K562 (cell line): ENCODE data around the gene CBX3. TPM values are rescaled to one million over a fixed set of nuclear protein-coding genes. Genes with fewer than 3 reads are reported as not detected.

Experiments used
- CBX2 ChIP-seq: fragments of 200-600 bp; sonication (generic); IDR thresholded peaks from one replicate; pipeline ENCODE4 v1.6.1; 2012; ENCODE audit warnings: mild to moderate bottlenecking, low read length, inconsistent platforms; ENCODE audit not compliant: insufficient read depth, poor library complexity, severe bottlenecking
- CREBBP ChIP-seq: IDR thresholded peaks from one replicate; pipeline ENCODE4 v1.6.1; 2012; ENCODE audit warnings: low read depth, mild to moderate bottlenecking, control low read depth, inconsistent platforms, low read length
- HDAC3 ChIP-seq: fragments of 450-650 bp; IDR thresholded peaks from 2 replicates; pipeline ENCODE4 v1.6.1; 2018; ENCODE audit warnings: borderline replicate concordance, mild to moderate bottlenecking, moderate library complexity; ENCODE audit not compliant: partially characterized antibody
- HDAC8 ChIP-seq: fragments of 450-650 bp; IDR thresholded peaks from 2 replicates; pipeline ENCODE4 v1.6.1; 2016; ENCODE audit warnings: mild to moderate bottlenecking, missing genetic modification characterization, moderate library complexity, missing compliant biosample characterization
- MED1 ChIP-seq: sonication (generic); formaldehyde crosslinking; IDR thresholded peaks from 2 replicates; pipeline ENCODE4 v1.8.1; 2023; ENCODE audit warnings: missing genetic modification reagents, borderline replicate concordance
- NFE2 ChIP-seq: IDR thresholded peaks from 2 replicates; pipeline ENCODE4 v1.6.1; 2014; ENCODE audit warnings: antibody characterized with exemption, low read depth
- PTTG1 ChIP-seq: fragments of 450-650 bp; IDR thresholded peaks from 2 replicates; pipeline ENCODE4 v1.6.1; 2016; ENCODE audit warnings: low read depth, mild to moderate bottlenecking, missing genetic modification characterization, missing compliant biosample characterization
- SIN3B ChIP-seq: fragments of 450-650 bp; IDR thresholded peaks from 2 replicates; pipeline ENCODE4 v1.6.1; 2017; ENCODE audit warnings: low read depth, mild to moderate bottlenecking, moderate library complexity
- SMARCA5 ChIP-seq: fragments of 450-650 bp; IDR thresholded peaks from 2 replicates; pipeline ENCODE4 v1.6.1; 2016
- TBL1XR1 ChIP-seq, 2 experiments: IDR thresholded peaks; 2 replicates each; pipeline ENCODE4 v1.6.1; 2012; ENCODE audit warnings: improper control_type of control experiment in 2 of 2, low read length in 2 of 2, mild to moderate bottlenecking in 1 of 2
- TEAD4 ChIP-seq, 2 experiments: sonication (generic) in 1 of 2; formaldehyde crosslinking in 1 of 2; IDR thresholded peaks; 2 replicates each; pipeline versions ENCODE4 v1.6.1 to v1.8.0; 2012 to 2022; ENCODE audit warnings: borderline replicate concordance in 1 of 2, inconsistent platforms in 1 of 2, low read length in 1 of 2, mild to moderate bottlenecking in 1 of 2, missing genetic modification reagents in 1 of 2
- U2AF2 ChIP-seq: fragments of 200-400 bp; formaldehyde crosslinking; optimal IDR thresholded peaks from 2 replicates; pipeline ENCODE3; 2017; ENCODE audit warnings: low read depth, mild to moderate bottlenecking, low read length
- ZKSCAN3 ChIP-seq: fragments of 250-450 bp; sonication (Bioruptor Pico); IDR thresholded peaks from 2 replicates; pipeline ENCODE4 v1.4.0; 2020
- ZNF197 ChIP-seq: fragments of 200-800 bp; sonication (Bioruptor generic); IDR thresholded peaks from 2 replicates; pipeline ENCODE4 v1.6.1; 2016; ENCODE audit warnings: low read depth, missing genetic modification characterization, missing compliant biosample characterization
- ZNF354B ChIP-seq: fragments of 250-450 bp; sonication (Bioruptor Pico); IDR thresholded peaks from 2 replicates; pipeline ENCODE4 v1.4.0; 2020
- ZNF707 ChIP-seq: fragments of 250-450 bp; sonication (Bioruptor Pico); conservative IDR thresholded peaks from 2 replicates; pipeline ENCODE4 v1.8.0; 2022; ENCODE audit warnings: inconsistent platforms, mild to moderate bottlenecking, moderate library complexity
- ZNF778 ChIP-seq: fragments of 450-650 bp; formaldehyde crosslinking; IDR thresholded peaks from 2 replicates; pipeline ENCODE4 v1.4.0; 2020; ENCODE audit warnings: mild to moderate bottlenecking, moderate library complexity
- polyA plus RNA-seq, 8 experiments: library from polyadenylated mRNA; depleted of rRNA in 4 of 8; stranded (reverse) in 5 of 8; unstranded in 3 of 8; fragments of >200 nt; fragmentation: Nextera tagmentation in 2 of 8; fragmentation: Illumina TruSeq in 1 of 8; extraction: Ambion mirVana in 2 of 8; extraction: Trizol in 1 of 8; gene quantifications; 2 replicates each; pipeline versions ENCODE4 v1.2.1 to v1.2.3, GENCODE V29; 2011 to 2014; ENCODE audit warnings: inconsistent platforms in 1 of 8, missing spikeins in 1 of 8
- total RNA-seq, 7 experiments: library from RNA; depleted of rRNA in 6 of 7; stranded (reverse); fragments of >200 nt in 6 of 7; fragmentation: Illumina TruSeq in 2 of 7; extraction: Trizol in 2 of 7; gene quantifications; 2 replicates each; pipeline versions ENCODE4 v1.2.1 to v1.2.3, GENCODE V29; 2011 to 2021; ENCODE audit warnings: low replicate concordance in 1 of 7
- TF ChIP-seq, protein P1 (sequence below): fragments of 450-650 bp; IDR thresholded peaks from 2 replicates; pipeline ENCODE4 v1.6.1; 2014; ENCODE audit warnings: low read depth, mild to moderate bottlenecking, moderate library complexity, borderline replicate concordance
- TF ChIP-seq, protein P2 (sequence below): fragments of 250-450 bp; sonication (Bioruptor Pico); IDR thresholded peaks from 2 replicates; pipeline ENCODE4 v1.4.0; 2020; ENCODE audit warnings: mild to moderate bottlenecking
- TF ChIP-seq, protein P3 (sequence below): fragments of 250-450 bp; sonication (Bioruptor Pico); IDR thresholded peaks from 2 replicates; pipeline ENCODE4 v1.8.0; 2021; ENCODE audit warnings: moderate library complexity, mild to moderate bottlenecking, inconsistent platforms
- TF ChIP-seq, protein P4 (sequence below): fragments of 450-650 bp; formaldehyde crosslinking; IDR thresholded peaks from 2 replicates; pipeline ENCODE4 v1.4.0; 2020; ENCODE audit warnings: mild to moderate bottlenecking

The CBX3 gene
- total and polyA plus RNA-seq, 9 of the 15 experiments (the other 6 are each of a cell fraction or from before 2014, with no cell fraction given): 198 to 413 (median 328) TPM

DNA sequence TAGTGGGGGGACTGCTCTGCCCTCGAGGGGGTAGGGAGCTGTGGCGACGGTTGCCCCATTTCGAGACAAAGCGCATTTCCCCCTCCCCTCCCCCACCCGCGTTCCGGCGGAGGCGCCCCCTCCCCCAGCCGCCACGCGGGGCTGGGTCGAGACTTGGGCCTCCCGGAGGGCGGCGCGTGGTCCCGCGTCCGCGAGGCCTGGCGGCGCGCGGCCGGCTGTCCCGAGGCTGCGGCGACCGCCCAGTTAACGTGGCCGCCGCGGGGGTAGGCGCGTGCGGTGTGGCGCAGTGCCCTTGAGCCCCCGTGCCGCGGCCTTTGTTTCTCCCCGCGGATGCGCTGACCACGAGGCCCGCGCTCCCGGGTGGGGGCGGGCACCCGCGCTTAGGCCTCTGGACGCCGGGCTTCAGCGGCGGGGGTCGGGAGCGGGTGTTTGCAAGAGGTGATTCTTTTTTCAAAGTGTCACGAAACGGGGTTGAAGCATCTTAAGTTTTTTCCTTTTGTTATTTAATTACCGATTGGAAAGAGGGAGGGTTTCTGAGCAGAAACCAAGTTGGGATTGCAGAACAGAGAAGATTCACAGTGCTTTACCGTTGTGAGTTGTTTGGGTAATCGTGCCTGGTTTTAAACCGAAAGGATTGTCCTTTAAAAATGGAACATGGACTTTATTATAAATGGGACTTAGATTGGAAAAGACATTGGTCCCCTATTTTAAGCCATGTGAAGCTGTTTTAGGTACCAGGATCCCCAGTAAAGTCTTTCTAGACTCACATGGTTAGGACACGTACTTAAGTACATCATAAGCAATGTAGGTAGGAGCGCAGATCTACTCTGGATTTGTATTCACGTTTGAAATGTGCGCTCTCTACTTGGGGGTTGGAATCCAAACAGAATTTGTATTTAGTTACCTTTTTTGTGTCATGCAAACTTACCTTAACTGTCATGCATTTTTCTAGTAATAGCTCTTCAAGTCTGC, 760 bp downstream of the CBX3 start (continued):
- no peak for TF ChIP-seq SMARCA5
- peak; percentile 63 for TF ChIP-seq HDAC3
- TF ChIP-seq, protein P1, sequence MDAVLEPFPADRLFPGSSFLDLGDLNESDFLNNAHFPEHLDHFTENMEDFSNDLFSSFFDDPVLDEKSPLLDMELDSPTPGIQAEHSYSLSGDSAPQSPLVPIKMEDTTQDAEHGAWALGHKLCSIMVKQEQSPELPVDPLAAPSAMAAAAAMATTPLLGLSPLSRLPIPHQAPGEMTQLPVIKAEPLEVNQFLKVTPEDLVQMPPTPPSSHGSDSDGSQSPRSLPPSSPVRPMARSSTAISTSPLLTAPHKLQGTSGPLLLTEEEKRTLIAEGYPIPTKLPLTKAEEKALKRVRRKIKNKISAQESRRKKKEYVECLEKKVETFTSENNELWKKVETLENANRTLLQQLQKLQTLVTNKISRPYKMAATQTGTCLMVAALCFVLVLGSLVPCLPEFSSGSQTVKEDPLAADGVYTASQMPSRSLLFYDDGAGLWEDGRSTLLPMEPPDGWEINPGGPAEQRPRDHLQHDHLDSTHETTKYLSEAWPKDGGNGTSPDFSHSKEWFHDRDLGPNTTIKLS: no peak
- TF ChIP-seq, protein P2, sequence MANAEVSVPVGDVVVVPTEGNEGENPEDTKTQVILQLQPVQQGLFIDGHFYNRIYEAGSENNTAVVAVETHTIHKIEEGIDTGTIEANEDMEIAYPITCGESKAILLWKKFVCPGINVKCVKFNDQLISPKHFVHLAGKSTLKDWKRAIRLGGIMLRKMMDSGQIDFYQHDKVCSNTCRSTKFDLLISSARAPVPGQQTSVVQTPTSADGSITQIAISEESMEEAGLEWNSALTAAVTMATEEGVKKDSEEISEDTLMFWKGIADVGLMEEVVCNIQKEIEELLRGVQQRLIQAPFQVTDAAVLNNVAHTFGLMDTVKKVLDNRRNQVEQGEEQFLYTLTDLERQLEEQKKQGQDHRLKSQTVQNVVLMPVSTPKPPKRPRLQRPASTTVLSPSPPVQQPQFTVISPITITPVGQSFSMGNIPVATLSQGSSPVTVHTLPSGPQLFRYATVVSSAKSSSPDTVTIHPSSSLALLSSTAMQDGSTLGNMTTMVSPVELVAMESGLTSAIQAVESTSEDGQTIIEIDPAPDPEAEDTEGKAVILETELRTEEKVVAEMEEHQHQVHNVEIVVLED (CRISPR knock-in tag): 0 out of 2 replicates have a peak, but pooled peaks have one; percentile 19
- no peak for TF ChIP-seq ZNF778 (CRISPR knock-in tag)
- TF ChIP-seq ZNF354B: no peak
- TF ChIP-seq, protein P3, sequence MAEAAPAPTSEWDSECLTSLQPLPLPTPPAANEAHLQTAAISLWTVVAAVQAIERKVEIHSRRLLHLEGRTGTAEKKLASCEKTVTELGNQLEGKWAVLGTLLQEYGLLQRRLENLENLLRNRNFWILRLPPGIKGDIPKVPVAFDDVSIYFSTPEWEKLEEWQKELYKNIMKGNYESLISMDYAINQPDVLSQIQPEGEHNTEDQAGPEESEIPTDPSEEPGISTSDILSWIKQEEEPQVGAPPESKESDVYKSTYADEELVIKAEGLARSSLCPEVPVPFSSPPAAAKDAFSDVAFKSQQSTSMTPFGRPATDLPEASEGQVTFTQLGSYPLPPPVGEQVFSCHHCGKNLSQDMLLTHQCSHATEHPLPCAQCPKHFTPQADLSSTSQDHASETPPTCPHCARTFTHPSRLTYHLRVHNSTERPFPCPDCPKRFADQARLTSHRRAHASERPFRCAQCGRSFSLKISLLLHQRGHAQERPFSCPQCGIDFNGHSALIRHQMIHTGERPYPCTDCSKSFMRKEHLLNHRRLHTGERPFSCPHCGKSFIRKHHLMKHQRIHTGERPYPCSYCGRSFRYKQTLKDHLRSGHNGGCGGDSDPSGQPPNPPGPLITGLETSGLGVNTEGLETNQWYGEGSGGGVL (CRISPR knock-in tag): no peak
- no peak for TF ChIP-seq ZKSCAN3
- TF ChIP-seq, protein P4, sequence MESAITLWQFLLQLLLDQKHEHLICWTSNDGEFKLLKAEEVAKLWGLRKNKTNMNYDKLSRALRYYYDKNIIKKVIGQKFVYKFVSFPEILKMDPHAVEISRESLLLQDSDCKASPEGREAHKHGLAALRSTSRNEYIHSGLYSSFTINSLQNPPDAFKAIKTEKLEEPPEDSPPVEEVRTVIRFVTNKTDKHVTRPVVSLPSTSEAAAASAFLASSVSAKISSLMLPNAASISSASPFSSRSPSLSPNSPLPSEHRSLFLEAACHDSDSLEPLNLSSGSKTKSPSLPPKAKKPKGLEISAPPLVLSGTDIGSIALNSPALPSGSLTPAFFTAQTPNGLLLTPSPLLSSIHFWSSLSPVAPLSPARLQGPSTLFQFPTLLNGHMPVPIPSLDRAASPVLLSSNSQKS (CRISPR knock-in tag): no peak
- TF ChIP-seq SIN3B: peak; percentile 50; the same call in 1 of the 2 replicates
- TF ChIP-seq HDAC8 (tag): no peak
- no peak for TF ChIP-seq ZNF707
- no peak for TF ChIP-seq CREBBP
- no peak for TF ChIP-seq ZNF197 (CRISPR knock-in tag)
- no peak for TF ChIP-seq PTTG1
- no peak for TF ChIP-seq NFE2
- no peak for TF ChIP-seq TBL1XR1 (IDR thresholded peaks at IDR 0.05; ENCODE audit: low read length in 2 of 2)
- TF ChIP-seq MED1 (CRISPR knock-in tag): no peak
- no peak for TF ChIP-seq CBX2
- TF ChIP-seq TEAD4 (IDR thresholded peaks at IDR 0.05; ENCODE audit: low read length): no peak; the same call in 1 of the 2 replicates
- 0 out of 2 replicates have a peak, but pooled peaks have one; percentile 30 for TF ChIP-seq TEAD4 (CRISPR knock-in tag; IDR thresholded peaks at IDR 0.05; ENCODE audit: borderline replicate concordance)
- no peak for TF ChIP-seq U2AF2
